Measurements from ENCODE around the gene COL4A5. TPM values are rescaled to one million over a fixed set of nuclear protein-coding genes. Genes with fewer than 3 reads are reported as not detected.

The COL4A5 gene
- total RNA-seq, 1 donor from 2014 or later, result 26.0 TPM

DNA sequence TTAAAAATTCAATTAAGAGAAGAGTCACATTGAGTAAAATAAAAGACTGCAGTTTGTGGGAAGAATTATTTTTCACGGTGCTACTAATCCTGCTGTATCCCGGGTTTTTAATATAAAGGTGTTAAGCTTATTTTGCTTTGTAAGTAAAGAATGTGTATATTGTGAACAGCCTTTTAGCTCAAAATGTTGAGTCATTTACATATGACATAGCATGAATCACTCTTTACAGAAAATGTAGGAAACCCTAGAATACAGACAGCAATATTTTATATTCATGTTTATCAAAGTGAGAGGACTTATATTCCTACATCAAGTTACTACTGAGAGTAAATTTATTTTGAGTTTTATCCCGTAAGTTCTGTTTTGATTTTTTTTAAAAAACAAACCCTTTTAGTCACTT, 257.1 kb downstream of the COL4A5 start:
- Histone ChIP-seq H3K4me3 (no peak overlapping the region), H3K36me3 (no peaks in the 10 kb centered on the region), H3K9me3 (no peaks in the 10 kb centered on the region), H3K4me1 (no peaks in the 10 kb centered on the region), H3K27me3 (ENCODE audit: low read depth) (no peaks in the 10 kb centered on the region), H3K27ac (no peak overlapping the region)
- no peak for ATAC-seq
- no peak for DNase-seq
- TF ChIP-seq, protein P1, sequence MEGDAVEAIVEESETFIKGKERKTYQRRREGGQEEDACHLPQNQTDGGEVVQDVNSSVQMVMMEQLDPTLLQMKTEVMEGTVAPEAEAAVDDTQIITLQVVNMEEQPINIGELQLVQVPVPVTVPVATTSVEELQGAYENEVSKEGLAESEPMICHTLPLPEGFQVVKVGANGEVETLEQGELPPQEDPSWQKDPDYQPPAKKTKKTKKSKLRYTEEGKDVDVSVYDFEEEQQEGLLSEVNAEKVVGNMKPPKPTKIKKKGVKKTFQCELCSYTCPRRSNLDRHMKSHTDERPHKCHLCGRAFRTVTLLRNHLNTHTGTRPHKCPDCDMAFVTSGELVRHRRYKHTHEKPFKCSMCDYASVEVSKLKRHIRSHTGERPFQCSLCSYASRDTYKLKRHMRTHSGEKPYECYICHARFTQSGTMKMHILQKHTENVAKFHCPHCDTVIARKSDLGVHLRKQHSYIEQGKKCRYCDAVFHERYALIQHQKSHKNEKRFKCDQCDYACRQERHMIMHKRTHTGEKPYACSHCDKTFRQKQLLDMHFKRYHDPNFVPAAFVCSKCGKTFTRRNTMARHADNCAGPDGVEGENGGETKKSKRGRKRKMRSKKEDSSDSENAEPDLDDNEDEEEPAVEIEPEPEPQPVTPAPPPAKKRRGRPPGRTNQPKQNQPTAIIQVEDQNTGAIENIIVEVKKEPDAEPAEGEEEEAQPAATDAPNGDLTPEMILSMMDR (IDR thresholded peaks at IDR 0.05), result no peak
- intact Hi-C loops (cut with DNase I), result no loop called here

DNA sequence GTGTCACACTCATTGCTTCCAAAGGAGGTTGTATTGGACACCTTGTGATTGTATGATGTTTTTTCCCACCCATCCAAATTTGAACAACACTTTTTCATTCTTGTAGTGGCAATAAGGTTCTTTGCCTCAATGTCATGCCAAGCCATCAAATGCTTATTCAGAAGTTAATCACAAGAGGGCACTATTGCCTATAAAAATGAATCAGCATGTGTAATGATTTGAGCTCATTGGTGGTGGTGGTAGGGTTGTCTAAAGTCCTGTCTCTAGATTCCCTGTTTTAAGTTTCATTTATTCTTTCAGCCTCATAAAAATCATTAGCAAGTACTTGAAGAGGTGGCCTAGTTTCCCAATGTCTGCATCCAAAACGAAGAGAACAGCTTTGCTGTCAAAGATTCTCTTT, 259.7 kb downstream of the COL4A5 start:
- TF ChIP-seq, protein P1 (IDR thresholded peaks at IDR 0.05), result peak; percentile 9
- ATAC-seq, result no peak
- H3K27me3 ChIP-seq (ENCODE audit: low read depth), result no peaks in the 10 kb centered on the region
- no peak overlapping the region for H3K27ac ChIP-seq
- no peak overlapping the region for H3K4me3 ChIP-seq
- H3K4me1 ChIP-seq, result no peaks in the 10 kb centered on the region
- no peak for DNase-seq
- no peaks in the 10 kb centered on the region for H3K9me3 ChIP-seq
- intact Hi-C loops (cut with DNase I), result no loop called here
- H3K36me3 ChIP-seq, result no peaks in the 10 kb centered on the region

DNA sequence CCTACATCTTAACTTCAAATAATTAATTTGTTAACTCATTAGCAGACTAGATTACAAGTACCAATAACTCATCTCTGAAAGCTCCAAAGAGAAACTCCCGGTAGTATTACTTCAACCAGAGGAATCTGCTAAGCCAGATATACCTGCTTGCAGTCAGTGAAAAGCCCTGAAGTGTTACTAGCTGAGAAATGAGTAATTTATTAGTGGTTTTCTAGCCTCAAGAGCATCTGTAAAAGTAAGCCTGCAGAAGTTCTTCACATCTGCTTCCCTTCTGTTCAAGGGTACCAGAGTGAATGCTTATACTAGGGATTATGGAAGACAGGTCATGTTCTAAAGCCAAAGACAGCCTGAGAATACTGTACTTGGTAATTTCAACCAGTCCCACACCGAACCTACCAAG, 262.0 kb downstream of the COL4A5 start:
- Histone ChIP-seq H3K27ac (no peak overlapping the region), H3K4me3 (no peak overlapping the region), H3K27me3 (ENCODE audit: low read depth) (no peaks in the 10 kb centered on the region), H3K4me1 (no peaks in the 10 kb centered on the region), H3K36me3 (no peaks in the 10 kb centered on the region), H3K9me3 (no peaks in the 10 kb centered on the region)
- DNase-seq, result no peak
- no peak for ATAC-seq
- intact Hi-C loops (cut with DNase I), result no loop called here
- TF ChIP-seq, protein P1 (IDR thresholded peaks at IDR 0.05), result no peak

DNA sequence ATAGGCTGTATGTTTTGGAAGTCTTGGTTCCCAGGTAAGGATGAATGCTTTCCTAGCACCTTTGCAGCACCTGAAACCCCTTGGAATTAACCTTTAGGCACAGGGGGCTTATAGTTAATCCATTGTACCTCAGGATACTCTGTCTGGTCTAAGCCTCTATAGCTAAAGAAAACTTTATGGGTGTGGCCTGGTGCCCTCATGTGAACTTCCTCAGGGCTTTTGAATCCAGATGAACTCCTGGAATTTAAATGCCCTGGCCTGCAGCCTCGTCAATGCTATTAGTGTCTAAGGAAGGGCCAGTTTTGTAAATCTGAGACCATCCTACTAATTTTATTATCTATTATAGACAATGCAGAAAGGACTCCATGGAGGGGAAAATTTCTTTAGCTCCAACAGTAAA, 262.9 kb downstream of the COL4A5 start:
- no peak overlapping the region for H3K4me3 ChIP-seq
- H3K36me3 ChIP-seq, result no peaks in the 10 kb centered on the region
- no peaks in the 10 kb centered on the region for H3K9me3 ChIP-seq
- no peaks in the 10 kb centered on the region for H3K27me3 ChIP-seq (ENCODE audit: low read depth)
- intact Hi-C loops (cut with DNase I), result no loop called here
- TF ChIP-seq, protein P1 (IDR thresholded peaks at IDR 0.05), result no peak
- no peaks in the 10 kb centered on the region for H3K4me1 ChIP-seq
- DNase-seq (no peak), ATAC-seq (no peak)
- no peak overlapping the region for H3K27ac ChIP-seq

DNA sequence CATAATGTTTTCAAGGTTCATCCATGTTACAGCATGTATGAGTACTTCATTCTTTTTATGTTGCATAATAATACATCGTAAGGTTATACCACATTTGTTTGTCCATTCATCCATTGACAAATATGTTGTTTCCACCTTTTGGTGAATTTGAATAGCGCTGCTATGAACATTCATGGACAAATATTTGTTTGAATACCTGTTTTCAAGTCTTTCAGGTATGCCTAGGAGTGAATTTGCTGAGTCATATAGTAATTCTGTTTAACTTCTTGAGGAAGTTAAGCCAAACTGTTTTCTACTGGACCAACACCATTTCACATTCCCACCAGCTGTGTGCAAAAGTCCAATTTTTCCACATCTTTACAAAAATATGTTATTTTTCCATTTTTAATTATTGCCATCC, 265.2 kb downstream of the COL4A5 start:
- intact Hi-C loops (cut with DNase I), result no loop called here
- Histone ChIP-seq H3K27me3 (ENCODE audit: low read depth) (no peaks in the 10 kb centered on the region), H3K9me3 (no peaks in the 10 kb centered on the region), H3K27ac (no peak overlapping the region), H3K4me3 (no peak overlapping the region), H3K4me1 (no peaks in the 10 kb centered on the region), H3K36me3 (no peaks in the 10 kb centered on the region)
- DNase-seq, result no peak
- no peak for ATAC-seq
- TF ChIP-seq, protein P1 (IDR thresholded peaks at IDR 0.05), result no peak

DNA sequence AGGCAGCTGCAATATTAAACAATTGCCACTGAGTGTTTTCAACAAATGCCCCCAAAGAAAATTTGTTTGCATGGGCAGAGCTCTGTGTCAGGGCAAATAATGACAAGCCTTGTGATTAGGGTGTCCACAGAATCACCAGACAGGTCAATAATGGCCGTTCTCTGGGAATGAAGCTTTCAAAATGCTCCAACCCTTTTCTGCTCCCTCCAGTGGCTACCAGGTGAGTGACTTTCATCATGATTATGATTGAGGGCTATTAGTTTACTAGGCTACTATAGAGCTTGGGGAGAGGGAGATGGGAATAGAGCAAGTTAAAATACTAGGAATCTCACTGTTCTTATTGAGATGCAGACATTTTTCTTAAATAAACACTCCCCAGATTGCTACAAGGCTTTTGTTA, 273.2 kb downstream of the COL4A5 start:
- Histone ChIP-seq H3K27ac (no peak overlapping the region), H3K4me3 (no peak overlapping the region), H3K36me3 (no peaks in the 10 kb centered on the region), H3K9me3 (no peaks in the 10 kb centered on the region), H3K27me3 (ENCODE audit: low read depth) (no peaks in the 10 kb centered on the region), H3K4me1 (no peaks in the 10 kb centered on the region)
- intact Hi-C loops (cut with DNase I), result no loop called here
- ATAC-seq (no peak), DNase-seq (no peak)
- TF ChIP-seq, protein P1 (IDR thresholded peaks at IDR 0.05), result no peak
